Activated effector memory CD4-positive, alpha-beta T cell treated with anti-CD3 and anti-CD28 coated beads, Interleukin-2, amount 50 U/mL, for 16 hours (primary cell): Measurements from ENCODE around the gene SORT1.
"Not testable (repeated sequence)": the region's sequence is repeated elsewhere in the genome, so short reads cannot be mapped to it uniquely, and the experiment has no call there.

Source experiments
- DNase-seq: peaks from one replicate; pipeline ENCODE4 v3.0.0-alpha.2; 2020

SORT1 gene

GRCh38 chr1:109335091-109335490 lies 62.6 kb downstream of the SORT1 start:
- DNase-seq, result no peak

- no peak for DNase-seq
These were observed 66.6 kb downstream of the SORT1 start for GRCh38 chr1:109331113-109331512.

GRCh38 chr1:109327285-109327684 lies 70.4 kb downstream of the SORT1 start:
- no peak for DNase-seq

- DNase-seq, result no peak
These were observed 74.7 kb downstream of the SORT1 start for GRCh38 chr1:109322974-109323373.

GRCh38 chr1:109319114-109319513 lies 78.6 kb downstream of the SORT1 start:
- DNase-seq, result no peak

- DNase-seq, result no peak
These were observed 81.2 kb downstream of the SORT1 start for GRCh38 chr1:109316506-109316905.

- DNase-seq, result no peak
These were observed 82.4 kb downstream of the SORT1 start for GRCh38 chr1:109315288-109315687.

GRCh38 chr1:109314795-109315194 lies 82.9 kb downstream of the SORT1 start:
- DNase-seq, result no peak

- no peak for DNase-seq
These were observed 84.5 kb downstream of the SORT1 start for GRCh38 chr1:109312978-109313775.

- no peak for DNase-seq
These were observed 85.5 kb downstream of the SORT1 start for GRCh38 chr1:109312246-109312645.

GRCh38 chr1:109309347-109309746 lies 88.4 kb downstream of the SORT1 start:
- no peak for DNase-seq

GRCh38 chr1:109307274-109308021 lies 90.3 kb downstream of the SORT1 start:
- DNase-seq, result no peak

- DNase-seq, result no peak
These were observed 90.9 kb downstream of the SORT1 start, which contains the start of gene MYBPHL for GRCh38 chr1:109306832-109307273. Gene MYBPHL (minus strand): TSS chr1:109307011. CDS start chr1:109306991, 20 bp downstream.

GRCh38 chr1:109305991-109306390 lies 91.7 kb downstream of the SORT1 start:
- not testable (repeated sequence) for DNase-seq

- DNase-seq, result no peak
These were observed 93.3 kb downstream of the SORT1 start for GRCh38 chr1:109304226-109304920.

GRCh38 chr1:109301874-109302273 lies 95.8 kb downstream of the SORT1 start:
- DNase-seq, result no peak

GRCh38 chr1:109300650-109301151 lies 97.0 kb downstream of the SORT1 start:
- no peak for DNase-seq

GRCh38 chr1:109299558-109300343 lies 98.0 kb downstream of the SORT1 start:
- no peak for DNase-seq

GRCh38 chr1:109298666-109299557 lies 98.8 kb downstream of the SORT1 start:
- no peak for DNase-seq

- no peak for DNase-seq
These were observed 100.9 kb downstream of the SORT1 start for GRCh38 chr1:109296782-109297181.

- DNase-seq, result no peak
These were observed 101.9 kb downstream of the SORT1 start for GRCh38 chr1:109295712-109296415.
